C4-2B (cell line): ENCODE data around the gene MED29.

Experiments used
- ZFX ChIP-seq: fragments of 450-650 bp; IDR thresholded peaks from 2 replicates; pipeline ENCODE4 v1.6.1; 2017
- TF ChIP-seq, protein P1 (sequence below): fragments of 450-650 bp; conservative IDR thresholded peaks from 2 replicates; pipeline ENCODE4 v1.5.1; 2017; ENCODE audit warnings: mild to moderate bottlenecking

DNA sequence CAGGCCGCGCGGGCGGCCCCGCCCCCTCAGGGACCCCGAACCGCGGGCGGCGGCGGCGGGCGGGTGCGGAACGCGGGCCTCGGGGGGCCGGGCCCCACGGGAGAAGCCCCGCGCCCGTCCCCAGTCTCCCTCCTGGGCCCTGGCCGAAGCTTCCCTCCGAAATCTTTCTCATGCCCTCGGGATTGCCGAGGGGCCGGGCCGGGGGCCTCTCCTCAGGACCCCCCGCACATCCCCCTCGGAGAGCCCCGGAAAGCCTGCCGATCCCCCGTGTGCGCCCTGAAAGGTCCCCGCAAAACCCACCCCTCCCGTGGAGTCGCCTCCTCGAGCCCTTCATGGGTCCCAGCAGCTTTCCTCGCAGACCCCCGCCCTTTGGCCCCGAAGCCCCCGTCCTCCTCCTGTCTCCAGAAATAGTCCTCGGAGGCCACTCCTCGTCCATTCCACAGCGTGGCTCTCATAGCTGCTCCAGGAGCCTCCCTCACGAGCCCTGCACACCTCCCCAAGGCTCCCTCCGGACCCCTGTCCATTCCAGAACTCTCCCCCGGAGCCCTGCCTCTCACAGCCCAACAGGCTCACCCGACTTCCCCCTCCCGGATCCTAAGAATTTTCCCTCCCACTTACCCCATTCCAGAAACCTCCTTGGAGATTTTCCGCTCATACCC, 48.4 kb upstream of the MED29 start:
- TF ChIP-seq, protein P1, sequence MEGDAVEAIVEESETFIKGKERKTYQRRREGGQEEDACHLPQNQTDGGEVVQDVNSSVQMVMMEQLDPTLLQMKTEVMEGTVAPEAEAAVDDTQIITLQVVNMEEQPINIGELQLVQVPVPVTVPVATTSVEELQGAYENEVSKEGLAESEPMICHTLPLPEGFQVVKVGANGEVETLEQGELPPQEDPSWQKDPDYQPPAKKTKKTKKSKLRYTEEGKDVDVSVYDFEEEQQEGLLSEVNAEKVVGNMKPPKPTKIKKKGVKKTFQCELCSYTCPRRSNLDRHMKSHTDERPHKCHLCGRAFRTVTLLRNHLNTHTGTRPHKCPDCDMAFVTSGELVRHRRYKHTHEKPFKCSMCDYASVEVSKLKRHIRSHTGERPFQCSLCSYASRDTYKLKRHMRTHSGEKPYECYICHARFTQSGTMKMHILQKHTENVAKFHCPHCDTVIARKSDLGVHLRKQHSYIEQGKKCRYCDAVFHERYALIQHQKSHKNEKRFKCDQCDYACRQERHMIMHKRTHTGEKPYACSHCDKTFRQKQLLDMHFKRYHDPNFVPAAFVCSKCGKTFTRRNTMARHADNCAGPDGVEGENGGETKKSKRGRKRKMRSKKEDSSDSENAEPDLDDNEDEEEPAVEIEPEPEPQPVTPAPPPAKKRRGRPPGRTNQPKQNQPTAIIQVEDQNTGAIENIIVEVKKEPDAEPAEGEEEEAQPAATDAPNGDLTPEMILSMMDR = no peak
- no peak; the same call in 1 of the 2 replicates for TF ChIP-seq ZFX
